ENCODE data around the gene H19.

Gene H19

DNA sequence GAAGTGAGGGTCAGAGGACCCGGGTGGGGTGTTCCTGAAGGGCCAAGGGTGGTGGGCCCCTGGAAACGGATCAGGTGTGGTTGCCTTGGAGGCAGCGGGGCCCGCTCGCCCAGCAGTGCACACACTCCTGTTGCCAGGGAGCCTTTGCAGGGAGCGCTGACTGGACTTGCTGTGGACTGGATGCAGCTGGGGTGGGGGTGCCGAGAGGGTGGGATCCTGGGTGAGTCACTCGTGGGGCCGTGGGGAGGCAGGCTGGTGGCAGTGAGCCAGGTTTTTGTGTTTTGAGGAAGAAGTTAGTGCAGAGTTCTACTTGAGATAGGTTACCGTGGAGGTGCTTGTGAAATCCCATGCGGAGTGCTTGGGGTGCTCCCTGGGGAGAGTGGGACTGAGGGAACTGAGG, 49.3 kb downstream of the H19 start:
- no peaks in the 10 kb centered on the region for H3K27me3 Mint-ChIP-seq (ENCODE audit: low read depth)
- H3K4me1 Mint-ChIP-seq (ENCODE audit: low read depth), result no peaks in the 10 kb centered on the region
- H3K4me3 Mint-ChIP-seq, result no peak overlapping the region
- DNase-seq (ENCODE audit: low spot score), result no peak
- H3K27ac Mint-ChIP-seq, result no peak overlapping the region
- no peaks in the 10 kb centered on the region for H3K9me3 Mint-ChIP-seq
- H3K36me3 Mint-ChIP-seq (ENCODE audit: low read depth), result no peaks in the 10 kb centered on the region

GRCh38 chr11:1947592-1948237, 49.9 kb downstream of the H19 start:
- Mint-ChIP-seq H3K36me3 (ENCODE audit: low read depth) (no peaks in the 10 kb centered on the region), H3K27me3 (ENCODE audit: low read depth) (no peaks in the 10 kb centered on the region), H3K4me1 (ENCODE audit: low read depth) (no peaks in the 10 kb centered on the region), H3K9me3 (no peaks in the 10 kb centered on the region), H3K4me3 (no peak overlapping the region), H3K27ac (no peak overlapping the region)
- DNase-seq (ENCODE audit: low spot score), result no peak

DNA sequence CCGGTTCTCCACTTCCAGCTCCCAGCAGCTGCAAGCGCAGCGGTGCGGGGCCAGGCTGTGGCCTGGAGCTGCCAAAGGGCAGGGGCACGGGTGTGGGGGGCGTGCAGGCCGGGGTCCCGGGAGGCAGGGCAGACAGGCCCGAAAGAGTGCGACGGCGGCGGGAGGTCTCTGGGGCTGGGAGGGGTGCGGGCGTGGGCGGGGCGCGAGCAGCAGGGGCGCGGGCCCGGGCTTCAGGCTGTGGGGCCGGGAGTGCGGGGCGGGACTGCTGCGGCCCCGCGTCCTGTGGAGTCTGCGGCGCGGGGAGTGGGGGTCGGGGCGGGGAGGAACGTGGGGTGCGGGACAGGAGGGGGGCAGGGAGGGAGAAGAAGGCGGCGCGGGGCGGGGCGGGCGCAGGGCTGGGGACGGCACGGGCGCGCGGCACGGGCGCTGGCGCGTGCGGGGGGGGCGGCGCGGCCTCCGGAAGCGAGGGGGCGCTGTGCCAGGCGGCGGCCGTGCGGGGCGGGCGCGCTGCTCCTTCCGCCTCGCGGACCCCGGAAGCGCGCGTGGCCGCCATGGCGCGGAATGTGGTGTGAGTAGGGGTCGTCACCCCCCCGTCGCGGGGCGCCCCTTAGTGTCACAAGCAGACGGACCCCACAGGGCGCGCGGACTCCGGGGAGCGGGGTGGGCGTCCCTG, 50.7 kb downstream of the H19 start, which contains the start of gene MRPL23:
MRPL23 (plus strand) TSS at position 521 of the 673 bp plus-strand sequence; CDS start at position 552, 31 bp downstream.
- Mint-ChIP-seq H3K4me3 (no peak within 1 kb of the TSS), H3K36me3 (ENCODE audit: low read depth) (no peaks in the 10 kb centered on the region), H3K27ac (no peak within 1 kb of the TSS), H3K4me1 (ENCODE audit: low read depth) (no peaks in the 10 kb centered on the region), H3K9me3 (no peaks in the 10 kb centered on the region), H3K27me3 (ENCODE audit: low read depth) (no peaks in the 10 kb centered on the region)
- DNase-seq (ENCODE audit: low spot score), result no peak

Data from T-helper 2 cell treated with Interferon-gamma antibody and Interleukin-4, amounts not matched to agents 5 μg/mL and 100 μg/mL, for 36 hours (primary cell).